Pulmonary artery endothelial cell (primary cell): ENCODE measurements around the gene ZNF681. TPM values are rescaled to one million over a fixed set of nuclear protein-coding genes. Genes with fewer than 3 reads are reported as not detected.
"Not testable (repeated sequence)": the region's sequence is repeated elsewhere in the genome, so short reads cannot be mapped to it uniquely, and the experiment has no call there.

ENCODE experiments used
- DNase-seq: peaks from one replicate; pipeline ENCODE4 v3.0.0-alpha.2; 2011; ENCODE audit warnings: low read depth, low spot score
- total RNA-seq: library from RNA; depleted of rRNA; stranded (reverse); fragments of >200 nt; gene quantifications from 2 replicates; pipeline ENCODE4 v1.2.3, GENCODE V29; 2014

Gene ZNF681
- total RNA-seq, 1 donor from 2014 or later: 0.26 TPM

DNA sequence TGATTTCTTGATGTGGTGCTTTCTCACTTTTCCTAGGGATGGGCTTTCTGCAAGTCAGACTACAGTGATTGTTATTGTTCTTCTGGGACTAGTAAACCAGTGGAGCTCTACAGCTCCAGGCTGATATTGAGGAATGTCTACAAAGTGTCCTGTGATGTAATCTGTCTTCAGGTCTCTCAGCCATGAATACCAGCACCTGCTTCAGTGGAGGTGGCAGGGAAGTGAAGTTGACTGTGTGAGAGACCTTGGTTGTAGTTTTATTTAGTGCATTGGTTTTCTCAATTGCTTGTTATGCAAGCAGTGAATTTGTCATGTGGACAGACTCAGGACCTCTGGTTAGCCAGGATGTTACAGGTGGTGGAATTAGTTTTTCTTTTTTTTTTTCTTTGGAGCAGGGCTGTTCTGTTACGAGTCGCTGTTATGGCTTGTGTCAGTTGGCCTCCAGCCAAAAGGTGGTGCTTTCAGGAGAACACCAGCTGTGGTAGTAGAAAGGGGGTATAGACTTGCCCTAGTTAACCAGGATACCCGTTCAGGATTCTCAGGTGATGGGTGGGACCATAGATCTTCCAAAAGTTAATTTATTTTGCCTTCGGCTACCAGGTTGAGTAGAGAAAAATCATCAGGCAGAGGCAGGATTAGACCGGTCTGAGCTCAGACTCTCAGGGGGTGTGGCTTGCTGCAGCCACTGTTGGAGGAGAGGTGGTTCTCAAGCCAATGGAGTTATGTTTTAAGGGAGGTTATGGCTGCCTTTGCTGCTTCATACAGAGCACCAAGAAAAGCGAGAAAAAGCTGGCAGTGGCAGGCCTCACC is 59.8 kb downstream of the ZNF681 start:
- no peak for DNase-seq

DNA sequence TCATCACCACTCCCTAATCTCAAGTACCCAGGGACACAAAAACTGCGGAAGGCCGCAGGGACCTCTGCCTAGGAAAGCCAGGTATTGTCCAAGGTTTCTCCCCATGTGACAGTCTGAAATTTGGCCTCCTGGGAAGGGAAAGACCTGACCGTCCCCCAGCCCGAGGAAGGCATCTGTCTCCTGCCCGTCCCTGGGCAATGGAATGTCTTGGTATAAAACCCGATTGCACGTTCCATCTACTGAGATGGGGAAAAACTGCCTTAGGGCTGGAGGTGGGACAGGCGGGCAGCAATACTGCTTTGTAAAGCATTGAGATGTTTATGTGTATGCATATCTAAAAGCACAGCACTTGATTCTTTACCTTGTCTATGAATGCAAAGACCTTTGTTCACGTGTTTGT is 65.8 kb downstream of the ZNF681 start:
- not testable (repeated sequence) for DNase-seq

Other genes with a start within 250 kb of the ZNF681 start
- gene ZNF675, start 71.7 kb downstream of the ZNF681 start, total RNA-seq: 6.9 and 8.7 TPM in 2 replicates
- gene ZNF726, start 156.0 kb upstream of the ZNF681 start, total RNA-seq: 2.0 and 6.7 TPM in 2 replicates